Dermis blood vessel endothelial cell (primary cell): ENCODE results near the gene GTF3C5. TPM values are rescaled to one million over a fixed set of nuclear protein-coding genes. Genes with fewer than 3 reads are reported as not detected.
"Not testable (repeated sequence)": the region's sequence is repeated elsewhere in the genome, so short reads cannot be mapped to it uniquely, and the experiment has no call there.

Experiments used
- DNase-seq: peaks from one replicate; pipeline ENCODE4 v3.0.0; 2010
- total RNA-seq: library from RNA; depleted of rRNA; stranded (reverse); fragments of >200 nt; gene quantifications from 2 replicates; pipeline ENCODE4 v1.2.3, GENCODE V29; 2014

Gene GTF3C5
- total RNA-seq, 1 donor from 2014 or later, result 53.3 TPM

- no peak for DNase-seq
Measured at GRCh38 chr9:133057006-133057405, 26.2 kb downstream of the GTF3C5 start.

GRCh38 chr9:133057553-133057952 is 26.8 kb downstream of the GTF3C5 start:
- DNase-seq, result no peak

- DNase-seq, result no peak
Measured at GRCh38 chr9:133058071-133058470, 27.3 kb downstream of the GTF3C5 start.

DNA sequence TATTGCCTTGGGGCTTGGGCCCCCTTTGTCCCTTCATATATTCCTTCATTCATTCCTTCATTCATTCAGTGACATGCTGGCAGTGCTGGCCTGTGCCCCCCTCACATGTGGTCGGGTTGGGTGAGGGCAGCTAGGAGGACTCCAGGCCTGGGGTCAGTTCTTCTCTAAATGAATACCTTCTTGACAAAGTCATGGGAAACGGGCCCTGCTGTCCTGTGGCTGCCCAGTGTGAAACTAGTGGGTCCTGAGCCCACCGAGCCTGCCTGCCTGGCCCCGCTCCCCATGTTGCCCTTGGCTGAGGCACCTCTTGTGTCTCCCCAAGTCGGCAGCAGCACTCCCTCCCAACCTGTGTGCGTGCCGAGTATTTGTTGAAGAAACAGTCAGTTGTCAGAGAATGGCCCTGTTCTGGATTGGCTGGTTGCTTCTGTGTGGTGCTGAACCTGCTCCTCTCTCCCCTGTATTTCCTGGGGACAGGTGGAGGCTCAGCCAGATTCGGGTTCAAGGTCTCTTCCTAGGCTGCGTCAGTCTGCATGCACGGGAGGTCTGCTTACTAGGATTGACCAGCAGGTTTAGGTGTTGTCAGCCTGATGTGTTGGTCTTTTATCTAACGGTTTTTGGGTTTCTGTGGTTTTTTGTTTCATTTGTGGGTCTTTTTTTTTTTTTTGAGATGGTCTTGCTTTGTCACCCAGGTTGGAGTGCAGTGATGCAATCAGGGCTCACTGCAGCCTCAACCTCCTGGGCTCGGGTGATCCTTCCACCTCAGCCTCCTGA is 27.9 kb downstream of the GTF3C5 start:
- no peak for DNase-seq

- DNase-seq, result peak; percentile 14
Measured at GRCh38 chr9:133059623-133060022, 28.8 kb downstream of the GTF3C5 start.

DNA sequence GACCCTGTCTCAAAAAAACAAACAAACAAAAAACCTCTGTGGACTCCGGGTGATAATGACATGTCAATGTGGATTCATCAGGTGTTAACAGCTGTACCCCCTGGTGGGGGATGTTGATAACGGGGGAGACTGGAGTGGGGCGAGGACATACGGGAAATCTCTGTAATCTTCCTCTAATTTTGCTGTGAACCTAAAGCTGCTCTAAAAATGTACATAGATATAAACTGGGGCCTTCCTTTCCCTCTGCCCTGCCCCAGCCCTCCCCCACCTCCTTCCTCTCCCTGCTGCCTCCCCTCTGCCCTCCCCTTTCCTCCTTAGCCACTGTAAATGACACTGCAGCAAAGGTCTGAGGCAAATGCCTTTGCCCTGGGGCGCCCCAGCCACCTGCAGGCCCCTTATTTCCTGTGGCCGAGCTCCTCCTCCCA is 29.6 kb downstream of the GTF3C5 start:
- peak; percentile 15 for DNase-seq

- peak; percentile 3 for DNase-seq
Measured at GRCh38 chr9:133061019-133061763, 30.4 kb downstream of the GTF3C5 start.

GRCh38 chr9:133061764-133062145 is 31.0 kb downstream of the GTF3C5 start, which contains the start of gene CEL:
Gene CEL, plus strand, starts transcription at chr9:133061981. Its CDS starts 22 bp downstream, at chr9:133062003.
- not testable (repeated sequence) for DNase-seq

DNA sequence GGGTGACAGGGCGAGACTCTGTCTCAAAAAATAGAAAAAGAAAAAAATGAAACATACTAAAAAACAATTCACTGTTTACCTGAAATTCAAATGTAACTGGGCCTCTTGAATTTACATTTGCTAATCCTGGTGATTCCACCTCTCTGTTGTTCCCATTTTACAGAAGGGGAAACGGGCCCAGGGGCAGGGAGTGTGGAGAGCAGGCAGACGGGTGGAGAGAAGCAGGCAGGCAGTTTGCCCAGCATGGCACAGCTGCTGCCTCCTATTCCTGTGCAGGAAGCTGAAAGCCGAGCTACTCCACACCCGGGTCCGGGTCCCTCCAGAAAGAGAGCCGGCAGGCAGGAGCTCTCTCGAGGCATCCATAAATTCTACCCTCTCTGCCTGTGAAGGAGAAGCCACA is 31.8 kb downstream of the GTF3C5 start:
- not testable (repeated sequence) for DNase-seq

- DNase-seq, result no peak
Measured at GRCh38 chr9:133063159-133063499, 32.3 kb downstream of the GTF3C5 start.

DNA sequence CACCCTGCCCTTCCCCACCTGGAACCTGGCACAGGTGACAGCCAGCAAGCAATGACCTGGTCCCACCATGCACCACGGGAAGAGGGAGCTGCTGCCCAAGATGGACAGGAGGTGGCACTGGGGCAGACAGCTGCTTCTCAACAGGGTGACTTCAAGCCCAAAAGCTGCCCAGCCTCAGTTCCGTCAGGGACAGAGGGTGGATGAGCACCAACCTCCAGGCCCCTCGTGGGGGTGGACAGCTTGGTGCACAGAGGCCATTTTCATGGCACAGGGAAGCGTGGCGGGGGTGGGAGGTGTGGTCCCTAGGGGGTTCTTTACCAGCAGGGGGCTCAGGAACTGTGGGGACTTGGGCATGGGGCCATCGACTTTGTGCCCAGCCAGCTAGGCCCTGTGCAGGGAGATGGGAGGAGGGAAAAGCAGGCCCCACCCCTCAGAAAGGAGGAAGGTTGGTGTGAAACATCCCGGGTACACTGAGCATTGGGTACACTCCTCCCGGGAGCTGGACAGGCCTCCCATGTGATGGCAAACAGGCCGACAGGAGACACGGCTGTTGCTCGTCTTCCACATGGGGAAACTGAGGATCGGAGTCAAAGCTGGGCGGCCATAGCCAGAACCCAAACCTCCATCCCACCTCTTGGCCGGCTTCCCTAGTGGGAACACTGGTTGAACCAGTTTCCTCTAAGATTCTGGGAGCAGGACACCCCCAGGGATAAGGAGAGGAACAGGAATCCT is 32.9 kb downstream of the GTF3C5 start:
- no peak for DNase-seq

DNA sequence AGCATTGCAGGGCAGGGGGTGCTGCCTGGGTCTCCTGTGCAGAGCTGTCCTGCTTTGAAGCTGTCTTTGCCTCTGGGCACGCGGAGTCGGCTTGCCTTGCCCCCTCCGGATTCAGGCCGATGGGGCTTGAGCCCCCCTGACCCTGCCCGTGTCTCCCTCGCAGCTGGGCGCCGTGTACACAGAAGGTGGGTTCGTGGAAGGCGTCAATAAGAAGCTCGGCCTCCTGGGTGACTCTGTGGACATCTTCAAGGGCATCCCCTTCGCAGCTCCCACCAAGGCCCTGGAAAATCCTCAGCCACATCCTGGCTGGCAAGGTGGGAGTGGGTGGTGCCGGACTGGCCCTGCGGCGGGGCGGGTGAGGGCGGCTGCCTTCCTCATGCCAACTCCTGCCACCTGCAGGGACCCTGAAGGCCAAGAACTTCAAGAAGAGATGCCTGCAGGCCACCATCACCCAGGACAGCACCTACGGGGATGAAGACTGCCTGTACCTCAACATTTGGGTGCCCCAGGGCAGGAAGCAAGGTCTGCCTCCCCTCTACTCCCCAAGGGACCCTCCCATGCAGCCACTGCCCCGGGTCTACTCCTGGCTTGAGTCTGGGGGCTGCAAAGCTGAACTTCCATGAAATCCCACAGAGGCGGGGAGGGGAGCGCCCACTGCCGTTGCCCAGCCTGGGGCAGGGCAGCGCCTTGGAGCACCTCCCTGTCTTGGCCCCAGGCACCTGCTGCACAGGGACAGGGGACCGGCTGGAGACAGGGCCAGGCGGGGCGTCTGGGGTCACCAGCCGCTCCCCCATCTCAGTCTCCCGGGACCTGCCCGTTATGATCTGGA is 33.7 kb downstream of the GTF3C5 start:
- no peak for DNase-seq

- DNase-seq, result no peak
Measured at GRCh38 chr9:133065070-133065388, 34.2 kb downstream of the GTF3C5 start.

DNA sequence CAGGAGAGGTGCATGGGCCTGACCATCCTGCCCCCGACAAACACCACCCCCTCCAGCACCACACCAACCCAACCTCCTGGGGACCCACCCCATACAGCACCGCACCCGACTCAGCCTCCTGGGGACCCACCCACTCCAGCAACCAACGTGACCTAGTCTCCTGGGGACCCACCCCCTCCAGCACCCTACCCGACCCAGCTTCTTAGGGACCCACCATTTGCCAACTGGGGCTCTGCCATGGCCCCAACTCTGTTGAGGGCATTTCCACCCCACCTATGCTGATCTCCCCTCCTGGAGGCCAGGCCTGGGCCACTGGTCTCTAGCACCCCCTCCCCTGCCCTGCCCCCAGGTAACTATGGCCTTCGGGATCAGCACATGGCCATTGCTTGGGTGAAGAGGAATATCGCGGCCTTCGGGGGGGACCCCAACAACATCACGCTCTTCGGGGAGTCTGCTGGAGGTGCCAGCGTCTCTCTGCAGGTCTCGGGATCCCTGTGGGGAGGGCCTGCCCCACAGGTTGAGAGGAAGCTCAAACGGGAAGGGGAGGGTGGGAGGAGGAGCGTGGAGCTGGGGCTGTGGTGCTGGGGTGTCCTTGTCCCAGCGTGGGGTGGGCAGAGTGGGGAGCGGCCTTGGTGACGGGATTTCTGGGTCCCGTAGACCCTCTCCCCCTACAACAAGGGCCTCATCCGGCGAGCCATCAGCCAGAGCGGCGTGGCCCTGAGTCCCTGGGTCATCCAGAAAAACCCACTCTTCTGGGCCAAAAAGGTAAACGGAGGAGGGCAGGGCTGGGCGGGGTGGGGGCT is 35.6 kb downstream of the GTF3C5 start:
- DNase-seq, result no peak

- DNase-seq, result no peak
Measured at GRCh38 chr9:133067006-133067405, 36.2 kb downstream of the GTF3C5 start.

DNA sequence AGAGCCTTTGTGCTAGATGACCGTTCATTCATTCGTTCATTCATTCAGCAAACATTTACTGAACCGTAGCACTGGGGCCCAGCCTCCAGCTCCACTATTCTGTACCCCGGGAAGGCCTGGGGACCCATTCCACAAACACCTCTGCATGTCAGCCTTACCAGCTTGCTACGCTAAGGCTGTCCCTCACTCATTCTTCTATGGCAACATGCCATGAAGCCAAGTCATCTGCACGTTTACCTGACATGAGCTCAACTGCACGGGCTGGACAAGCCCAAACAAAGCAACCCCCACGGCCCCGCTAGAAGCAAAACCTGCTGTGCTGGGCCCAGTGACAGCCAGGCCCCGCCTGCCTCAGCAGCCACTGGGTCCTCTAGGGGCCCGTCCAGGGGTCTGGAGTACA is 37.0 kb downstream of the GTF3C5 start:
- DNase-seq, result no peak

DNA sequence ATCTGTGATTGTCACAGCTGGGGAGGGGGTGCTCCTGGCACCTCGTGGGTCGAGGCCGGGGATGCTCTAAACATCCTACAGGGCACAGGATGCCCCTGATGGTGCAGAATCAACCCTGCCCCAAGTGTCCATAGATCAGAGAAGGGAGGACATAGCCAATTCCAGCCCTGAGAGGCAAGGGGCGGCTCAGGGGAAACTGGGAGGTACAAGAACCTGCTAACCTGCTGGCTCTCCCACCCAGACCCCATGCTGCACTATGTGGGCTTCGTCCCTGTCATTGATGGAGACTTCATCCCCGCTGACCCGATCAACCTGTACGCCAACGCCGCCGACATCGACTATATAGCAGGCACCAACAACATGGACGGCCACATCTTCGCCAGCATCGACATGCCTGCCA is 37.6 kb downstream of the GTF3C5 start:
- not testable (repeated sequence) for DNase-seq

DNA sequence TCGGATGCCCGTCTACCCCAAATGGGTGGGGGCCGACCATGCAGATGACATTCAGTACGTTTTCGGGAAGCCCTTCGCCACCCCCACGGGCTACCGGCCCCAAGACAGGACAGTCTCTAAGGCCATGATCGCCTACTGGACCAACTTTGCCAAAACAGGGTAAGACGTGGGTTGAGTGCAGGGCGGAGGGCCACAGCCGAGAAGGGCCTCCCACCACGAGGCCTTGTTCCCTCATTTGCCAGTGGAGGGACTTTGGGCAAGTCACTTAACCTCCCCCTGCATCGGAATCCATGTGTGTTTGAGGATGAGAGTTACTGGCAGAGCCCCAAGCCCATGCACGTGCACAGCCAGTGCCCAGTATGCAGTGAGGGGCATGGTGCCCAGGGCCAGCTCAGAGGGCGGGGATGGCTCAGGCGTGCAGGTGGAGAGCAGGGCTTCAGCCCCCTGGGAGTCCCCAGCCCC is 39.7 kb downstream of the GTF3C5 start:
- not testable (repeated sequence) for DNase-seq

- DNase-seq, result not testable (repeated sequence)
Measured at GRCh38 chr9:133070985-133071384, 40.2 kb downstream of the GTF3C5 start.

- no peak for DNase-seq
Measured at GRCh38 chr9:133071484-133072150, 40.8 kb downstream of the GTF3C5 start.

DNA sequence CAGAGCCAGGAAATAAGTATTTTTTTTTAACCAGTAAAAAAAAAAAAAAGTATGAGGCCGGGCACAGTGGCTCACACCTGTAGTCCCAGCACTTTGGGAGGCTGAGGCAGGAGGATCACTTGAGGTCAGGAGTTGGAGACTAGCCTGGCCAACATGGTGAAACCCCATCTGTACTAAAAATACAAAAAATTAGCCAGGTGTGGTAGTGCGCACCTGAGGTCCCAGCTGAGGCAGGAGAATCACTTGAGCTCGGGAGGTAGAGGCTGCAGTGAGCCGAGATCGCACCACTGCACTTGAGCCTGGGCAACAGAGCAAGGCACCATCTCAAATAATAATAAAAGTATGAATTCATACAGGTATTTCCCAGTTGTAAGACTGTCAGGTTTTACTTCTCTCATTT is 41.4 kb downstream of the GTF3C5 start:
- not testable (repeated sequence) for DNase-seq
